ENCODE results near the gene FBXW8.

DNA sequence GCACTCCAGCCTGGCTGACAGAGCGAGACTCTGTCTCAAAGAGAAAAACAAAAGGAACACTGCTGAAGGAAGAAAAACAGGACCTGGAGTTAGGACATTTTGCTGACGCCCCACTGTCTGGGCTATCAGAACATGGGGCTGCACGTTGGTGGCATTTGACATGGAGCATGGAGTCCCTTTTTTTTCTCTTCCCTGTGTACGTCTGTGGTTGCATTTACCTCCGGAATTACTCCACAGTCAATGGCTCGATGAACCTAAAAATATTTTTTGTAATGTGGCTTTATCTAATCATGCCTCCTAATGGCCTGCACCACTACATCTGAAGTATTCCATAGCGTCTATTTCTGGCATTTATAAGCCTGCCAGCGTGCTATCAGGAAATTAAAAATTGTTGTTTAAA, 157.7 kb downstream of the FBXW8 start:
- TF ChIP-seq POLR2AphosphoS5 (IDR thresholded peaks at IDR 0.05; ENCODE audit: borderline replicate concordance, low read depth, low read length): no peak
- no peak for TF ChIP-seq EZH2 (IDR thresholded peaks at IDR 0.05)
- no peak for TF ChIP-seq FOXP2 (optimal IDR thresholded peaks at IDR 0.05; ENCODE audit: control extremely low read depth, extremely low read length, insufficient read depth)
